Brain microvascular endothelial cell (primary cell): Measurements from ENCODE around the gene EP400.
"Not testable (repeated sequence)": the region's sequence is repeated elsewhere in the genome, so short reads cannot be mapped to it uniquely, and the experiment has no call there.

Experiments used
- DNase-seq: peaks from one replicate; pipeline ENCODE4 v3.0.0-alpha.2; 2020
- H3K27ac ChIP-seq: fragments of 250-450 bp; sonication (Bioruptor Pico); 2 replicates; pipeline ENCODE4 v1.5.1; 2020; ENCODE audit warnings: mild to moderate bottlenecking, moderate library complexity
- H3K27me3 ChIP-seq: fragments of 250-450 bp; sonication (Bioruptor Pico); replicated peaks from 2 replicates; pipeline ENCODE4 v1.5.1; 2020; ENCODE audit warnings: mild to moderate bottlenecking
- H3K36me3 ChIP-seq: fragments of 250-450 bp; sonication (Bioruptor Pico); replicated peaks from 2 replicates; pipeline ENCODE4 v1.5.1; 2020; ENCODE audit warnings: mild to moderate bottlenecking
- H3K4me3 ChIP-seq: 2 replicates; pipeline ENCODE4 v1.5.1; 2011; ENCODE audit warnings: low read depth, mild to moderate bottlenecking, control low read depth, low read length, moderate library complexity
- CTCF ChIP-seq: IDR thresholded peaks from 2 replicates; pipeline ENCODE4 v1.5.1; 2011; ENCODE audit warnings: low read depth, mild to moderate bottlenecking, moderate library complexity, low read length, control low read depth, inconsistent platforms; ENCODE audit errors: missing control alignments
- in situ Hi-C: cut with HindIII; loops from 2 replicates; pipeline ENCODE4 v1.10.0; 2017; ENCODE audit warnings: low sequenced_read_pairs, low pct_ligation_motif_present

EP400 gene

GRCh38 chr12:132099739-132100138 lies 150.0 kb downstream of the EP400 start:
- Histone ChIP-seq H3K27ac (no peak overlapping the region), H3K36me3 (peaks cover 17% of the 10 kb centered on the region), H3K27me3 (no peaks in the 10 kb centered on the region), H3K4me3 (no peak overlapping the region)
- no peak for TF ChIP-seq CTCF
- DNase-seq: no peak
- in situ Hi-C loops: no loop called here

GRCh38 chr12:132100306-132101065 lies 150.7 kb downstream of the EP400 start:
- in situ Hi-C loops: no loop called here
- Histone ChIP-seq H3K4me3 (no peak overlapping the region), H3K27ac (no peak overlapping the region), H3K27me3 (no peaks in the 10 kb centered on the region), H3K36me3 (peaks cover 22% of the 10 kb centered on the region)
- no peak for TF ChIP-seq CTCF
- DNase-seq: no peak

- H3K4me3 ChIP-seq: no peak overlapping the region
- in situ Hi-C loops: no loop called here
- no peak for TF ChIP-seq CTCF
- H3K27ac ChIP-seq: no peak overlapping the region
- peaks cover 19% of the 10 kb centered on the region for H3K36me3 ChIP-seq
- no peak for DNase-seq
- H3K27me3 ChIP-seq: no peaks in the 10 kb centered on the region
Observed at GRCh38 chr12:132102297-132102696, 152.6 kb downstream of the EP400 start.

GRCh38 chr12:132103072-132103471 lies 153.3 kb downstream of the EP400 start:
- H3K27ac ChIP-seq, H3K4me3 ChIP-seq, DNase-seq, in situ Hi-C loops, H3K27me3 ChIP-seq: not testable (repeated sequence)
- H3K36me3 ChIP-seq: peaks cover 18% of the 10 kb centered on the region

- H3K36me3 ChIP-seq: peaks cover 17% of the 10 kb centered on the region
- H3K27me3 ChIP-seq: no peaks in the 10 kb centered on the region
- H3K27ac ChIP-seq: no peak overlapping the region
- in situ Hi-C loops: no loop called here
- no peak for TF ChIP-seq CTCF
- H3K4me3 ChIP-seq: no peak overlapping the region
- no peak for DNase-seq
Observed at GRCh38 chr12:132103542-132104308, 154.0 kb downstream of the EP400 start.

- in situ Hi-C loops: no loop called here
- no peaks in the 10 kb centered on the region for H3K27me3 ChIP-seq
- H3K36me3 ChIP-seq: peaks cover 17% of the 10 kb centered on the region
- no peak for DNase-seq
- no peak overlapping the region for H3K27ac ChIP-seq
- H3K4me3 ChIP-seq: no peak overlapping the region
- no peak for TF ChIP-seq CTCF
Observed at GRCh38 chr12:132105467-132105866, 155.7 kb downstream of the EP400 start.
